Tibial artery (tissue), 4 donors: ENCODE data around the gene TNNT2.

Experiments used
- DNase-seq, 2 donors: peaks; one replicate each; pipeline ENCODE4 v3.0.0-alpha.2; 2019
- H3K27ac ChIP-seq, 2 donors: fragments of 200-600 bp; sonication (generic) in 1 of 2; 1 replicate in 1 of 2; 2 replicates in 1 of 2; pipeline ENCODE4 v1.5.1; 2018 to 2019; ENCODE audit warnings: mild to moderate bottlenecking in 1 of 2
- H3K27me3 ChIP-seq, 2 donors: fragments of 200-600 bp; sonication (generic) in 1 of 2; one replicate each; pipeline versions ENCODE4 v1.5.1 to v1.6.0; 2016 to 2019
- H3K36me3 ChIP-seq, 3 donors: fragments of 200-600 bp; sonication (generic) in 2 of 3; one replicate each; pipeline ENCODE4 v1.5.1; 2016 to 2019; ENCODE audit warnings: mild to moderate bottlenecking in 2 of 3
- H3K4me1 ChIP-seq, 4 donors: fragments of 200-600 bp; sonication (generic) in 2 of 4; 1 replicate in 3 of 4; 2 replicates in 1 of 4; pipeline ENCODE4 v1.5.1; 2016 to 2019
- H3K4me3 ChIP-seq, 2 donors: fragments of 200-600 bp; sonication (generic) in 1 of 2; 1 replicate in 1 of 2; 2 replicates in 1 of 2; pipeline ENCODE4 v1.5.1; 2018 to 2019; ENCODE audit warnings: mild to moderate bottlenecking in 2 of 2
- H3K9me3 ChIP-seq, 3 donors: fragments of 200-600 bp; sonication (generic) in 1 of 3; one replicate each; pipeline ENCODE4 v1.5.1; 2016 to 2019
- intact Hi-C: fragments of 100-400 bp; cut with DNase I; formaldehyde crosslinking; loops from one replicate; pipeline ENCODE4 v1.15.0; 2023; ENCODE audit warnings: low total_unique reads
- TF ChIP-seq, protein P1 (sequence below), 2 experiments: fragments of 200-600 bp in 1 of 2; fragments of 450-650 bp in 1 of 2; IDR thresholded peaks; one replicate each; pipeline ENCODE4 v1.5.1; 2017 to 2019; ENCODE audit warnings: antibody characterized with exemption in 2 of 2, mild to moderate bottlenecking in 1 of 2, moderate library complexity in 1 of 2

Gene TNNT2

DNA sequence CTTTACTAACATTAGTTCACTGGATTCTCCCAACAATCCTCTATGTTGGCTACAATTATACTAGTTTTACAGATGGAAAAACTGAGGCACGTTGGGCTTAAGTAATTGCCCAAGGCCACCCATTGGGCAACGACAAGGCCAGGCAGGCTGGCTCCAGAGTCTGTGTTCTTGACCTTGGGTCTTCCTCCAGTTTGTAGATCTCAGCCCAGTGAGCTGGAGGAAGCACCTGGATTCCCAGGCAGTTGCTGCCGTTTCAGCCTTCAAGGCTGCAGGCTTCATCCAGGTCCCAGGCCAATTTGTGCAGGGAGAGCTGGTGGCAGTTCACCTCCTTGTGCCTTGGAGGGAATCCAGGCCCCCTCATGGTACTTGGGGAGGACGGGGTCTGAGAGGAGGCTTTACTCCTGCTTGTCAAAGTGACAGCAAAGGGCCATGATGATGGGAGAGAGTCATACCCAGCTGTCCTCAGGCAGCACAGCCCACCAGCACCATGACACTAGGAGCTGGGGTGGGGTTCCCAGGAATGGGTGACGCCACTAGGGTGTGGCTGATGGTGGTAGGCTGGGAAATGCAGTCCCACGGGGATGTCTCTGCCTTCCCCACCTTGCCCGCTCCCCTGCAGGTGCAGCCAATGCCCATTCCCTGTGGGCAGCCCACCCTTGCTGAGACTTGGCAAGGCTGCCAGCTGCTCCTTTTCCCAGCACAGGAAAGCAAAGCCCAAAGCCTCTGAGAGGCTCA, 67.1 kb downstream of the TNNT2 start:
- no peak overlapping the region for H3K4me3 ChIP-seq
- no peak overlapping the region for H3K27ac ChIP-seq
- H3K36me3 ChIP-seq: no peaks in the 10 kb centered on the region
- H3K4me1 ChIP-seq: peaks cover 0 to 49% (median 2%) of the 10 kb centered on the region in 4 donors
- no peaks in the 10 kb centered on the region for H3K9me3 ChIP-seq
- intact Hi-C loops: no loop called here
- no peak for DNase-seq
- peaks cover 0 to 36% of the 10 kb centered on the region in 2 donors for H3K27me3 ChIP-seq
- TF ChIP-seq, protein P1, sequence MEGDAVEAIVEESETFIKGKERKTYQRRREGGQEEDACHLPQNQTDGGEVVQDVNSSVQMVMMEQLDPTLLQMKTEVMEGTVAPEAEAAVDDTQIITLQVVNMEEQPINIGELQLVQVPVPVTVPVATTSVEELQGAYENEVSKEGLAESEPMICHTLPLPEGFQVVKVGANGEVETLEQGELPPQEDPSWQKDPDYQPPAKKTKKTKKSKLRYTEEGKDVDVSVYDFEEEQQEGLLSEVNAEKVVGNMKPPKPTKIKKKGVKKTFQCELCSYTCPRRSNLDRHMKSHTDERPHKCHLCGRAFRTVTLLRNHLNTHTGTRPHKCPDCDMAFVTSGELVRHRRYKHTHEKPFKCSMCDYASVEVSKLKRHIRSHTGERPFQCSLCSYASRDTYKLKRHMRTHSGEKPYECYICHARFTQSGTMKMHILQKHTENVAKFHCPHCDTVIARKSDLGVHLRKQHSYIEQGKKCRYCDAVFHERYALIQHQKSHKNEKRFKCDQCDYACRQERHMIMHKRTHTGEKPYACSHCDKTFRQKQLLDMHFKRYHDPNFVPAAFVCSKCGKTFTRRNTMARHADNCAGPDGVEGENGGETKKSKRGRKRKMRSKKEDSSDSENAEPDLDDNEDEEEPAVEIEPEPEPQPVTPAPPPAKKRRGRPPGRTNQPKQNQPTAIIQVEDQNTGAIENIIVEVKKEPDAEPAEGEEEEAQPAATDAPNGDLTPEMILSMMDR (IDR thresholded peaks at IDR 0.05): no peak

DNA sequence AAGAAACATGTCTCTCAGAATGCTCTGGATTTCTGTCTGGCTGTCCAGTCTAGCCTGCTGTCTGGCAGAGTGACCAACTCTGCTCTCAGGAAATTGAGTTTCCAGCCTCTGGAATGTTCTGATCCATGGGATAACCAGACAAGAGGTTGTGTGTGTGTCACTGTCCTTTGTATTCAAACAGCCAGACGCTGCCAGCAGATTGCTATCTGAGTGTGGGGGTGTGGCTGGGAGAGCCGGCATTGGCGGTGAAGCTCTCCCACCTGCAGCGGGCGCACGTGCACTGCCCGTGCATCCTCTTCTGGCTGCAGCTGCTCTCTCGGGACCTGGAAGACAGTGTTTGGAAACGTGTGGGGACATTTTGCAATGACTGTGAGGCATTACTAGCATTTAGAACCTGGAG, 68.1 kb downstream of the TNNT2 start:
- TF ChIP-seq, protein P1 (IDR thresholded peaks at IDR 0.05): no peak
- H3K4me3 ChIP-seq: no peak overlapping the region
- H3K27ac ChIP-seq: no peak overlapping the region
- intact Hi-C loops: no loop called here
- no peaks in the 10 kb centered on the region for H3K9me3 ChIP-seq
- peak; percentile 57 to 71 for DNase-seq
- peaks cover 0 to 40% of the 10 kb centered on the region in 2 donors for H3K27me3 ChIP-seq
- no peaks in the 10 kb centered on the region for H3K36me3 ChIP-seq
- H3K4me1 ChIP-seq: peaks cover 0 to 49% (median 2%) of the 10 kb centered on the region in 4 donors
